OCI-LY7 (cell line): ENCODE results near the gene HSF2BP. TPM values are rescaled to one million over a fixed set of nuclear protein-coding genes. Genes with fewer than 3 reads are reported as not detected.

Experiments
- BruUV-seq: library from RNA; stranded (reverse); fragments of 400-500 nt; replicated peaks from 2 replicates; lab custom pipeline; 2021; lab: Mats Ljungman, UMichigan
- CTCF ChIA-PET: fragments of 300-600 bp; sonication (Branson Sonifier 250); formaldehyde crosslinking; loops from one replicate; lab custom pipeline; 2022; ENCODE audit warnings: antibody characterized with exemption; ENCODE audit not compliant: unreplicated experiment; lab: Charles Lee
- POLR2A ChIA-PET: fragments of 300-600 bp; sonication (Branson Sonifier 250); formaldehyde crosslinking; loops from one replicate; lab custom pipeline; 2022; ENCODE audit warnings: antibody characterized with exemption; lab: Charles Lee
- DNase-seq: peaks from one replicate; pipeline ENCODE4 v3.0.0-alpha.2; 2015; ENCODE audit warnings: low spot score
- H2AFZ ChIP-seq: fragments of 200-600 bp; sonication (generic), shearing (Covaris generic); 2 replicates; pipeline ENCODE4 v1.6.1; 2014; ENCODE audit warnings: mild to moderate bottlenecking, antibody characterized with exemption, low read length, moderate library complexity
- H3K27ac ChIP-seq: fragments of 200-600 bp; sonication (generic); 2 replicates; pipeline ENCODE4 v1.5.1; 2014; ENCODE audit warnings: mixed run types, low read depth, mild to moderate bottlenecking, moderate library complexity, low read length, inconsistent platforms; ENCODE audit not compliant: poor library complexity, severe bottlenecking
- H3K36me3 ChIP-seq: fragments of 200-600 bp; sonication (generic); 2 replicates; pipeline ENCODE4 v1.6.1; 2014; ENCODE audit warnings: mild to moderate bottlenecking, antibody characterized with exemption, low read length, moderate library complexity, mixed read lengths; ENCODE audit not compliant: insufficient read depth
- H3K4me1 ChIP-seq: fragments of 200-600 bp; sonication (generic); 2 replicates; pipeline ENCODE4 v1.5.1; 2014; ENCODE audit warnings: mild to moderate bottlenecking, low read length; ENCODE audit not compliant: insufficient read depth, poor library complexity, severe bottlenecking
- H3K4me2 ChIP-seq: fragments of 200-600 bp; sonication (generic); 2 replicates; pipeline ENCODE4 v1.6.1; 2014; ENCODE audit warnings: mild to moderate bottlenecking, low read length
- H3K4me3 ChIP-seq: fragments of 200-600 bp; sonication (generic); 2 replicates; pipeline ENCODE4 v1.5.1; 2014; ENCODE audit warnings: mild to moderate bottlenecking, low read depth, low read length; ENCODE audit not compliant: poor library complexity, severe bottlenecking
- H3K79me2 ChIP-seq: fragments of 200-600 bp; sonication (generic); 2 replicates; pipeline ENCODE4 v1.6.1; 2016; ENCODE audit warnings: low read depth, mild to moderate bottlenecking, low read length, moderate library complexity, mixed read lengths; ENCODE audit not compliant: insufficient read depth
- H3K9me2 ChIP-seq: fragments of 200-600 bp; sonication (generic); 2 replicates; pipeline ENCODE4 v1.6.1; 2016; ENCODE audit warnings: mild to moderate bottlenecking, low read length, mixed read lengths; ENCODE audit not compliant: insufficient read depth
- H3K9me3 ChIP-seq: fragments of 200-600 bp; sonication (generic); 2 replicates; pipeline ENCODE4 v1.6.1; 2014; ENCODE audit warnings: mild to moderate bottlenecking, mixed run types, low read length, mixed read lengths
- H4K20me1 ChIP-seq: fragments of 200-600 bp; sonication (generic); 2 replicates; pipeline ENCODE4 v1.6.1; 2014; ENCODE audit warnings: mild to moderate bottlenecking, antibody characterized with exemption, low read length, moderate library complexity, mixed read lengths; ENCODE audit not compliant: insufficient read depth
- CTCF ChIP-seq: fragments of 200-600 bp; sonication (generic); conservative IDR thresholded peaks from 2 replicates; pipeline ENCODE4 v1.5.1; 2014; ENCODE audit warnings: mild to moderate bottlenecking, antibody characterized with exemption, low read length, moderate library complexity, mixed read lengths
- EZH2phosphoT487 ChIP-seq: fragments of 200-600 bp; sonication (generic); IDR thresholded peaks from 2 replicates; pipeline ENCODE4 v1.6.1; 2018; ENCODE audit warnings: low read depth, borderline replicate concordance, mild to moderate bottlenecking, mixed run types, antibody characterized with exemption, low read length, moderate library complexity, mixed read lengths
- intact Hi-C: fragments of 100-400 bp; cut with micrococcal nuclease; formaldehyde crosslinking; loops from one replicate; pipeline ENCODE4 v1.10.0; 2022; ENCODE audit not compliant: unreplicated experiment
- total RNA-seq, 2 experiments: library from RNA; depleted of rRNA in 1 of 2; stranded (reverse); fragments of >200 nt in 1 of 2; shearing (Covaris generic) in 1 of 2; gene quantifications; 2 replicates each; pipeline ENCODE4 v1.2.3, GENCODE V29; 2014 to 2022

HSF2BP gene
- total RNA-seq, 2 experiments from 2014 or later: 3.5 to 5.1 TPM

- Histone ChIP-seq H3K27ac (no peak overlapping the region), H3K4me2 (no peak overlapping the region), H3K4me1 (no peaks in the 10 kb centered on the region), H3K9me2 (no peaks in the 10 kb centered on the region), H3K36me3 (no peaks in the 10 kb centered on the region), H4K20me1 (no peaks in the 10 kb centered on the region), H3K79me2 (no peaks in the 10 kb centered on the region), H2AFZ (no peak overlapping the region), H3K4me3 (no peak overlapping the region), H3K9me3 (no peaks in the 10 kb centered on the region)
- DNase-seq: no peak
- intact Hi-C loops: no loop called here
- ChIA-PET POLR2A (interaction anchor here (0.6 kb wide), 1 partner anchor 920 kb away, joined by 3 read pairs; no protein-coding TSS in a partner anchor), CTCF (no interaction called here)
- TF ChIP-seq CTCF (no peak), EZH2phosphoT487 (no peak)
- no TSS peak for BruUV-seq
Observed at GRCh38 chr21:43588957-43589356, 70.3 kb downstream of the HSF2BP start.

GRCh38 chr21:43585924-43586413 is 73.3 kb downstream of the HSF2BP start:
- Histone ChIP-seq H3K9me3 (no peaks in the 10 kb centered on the region), H3K27ac (no peak overlapping the region), H3K4me2 (no peak overlapping the region), H3K36me3 (no peaks in the 10 kb centered on the region), H4K20me1 (no peaks in the 10 kb centered on the region), H3K4me1 (no peaks in the 10 kb centered on the region), H2AFZ (no peak overlapping the region), H3K79me2 (no peaks in the 10 kb centered on the region), H3K4me3 (no peak overlapping the region), H3K9me2 (no peaks in the 10 kb centered on the region)
- BruUV-seq: no TSS peak
- no peak for DNase-seq
- intact Hi-C loops: no loop called here
- ChIA-PET CTCF (no interaction called here), POLR2A (no interaction called here)
- TF ChIP-seq CTCF (no peak), EZH2phosphoT487 (no peak)

- Histone ChIP-seq H3K9me2 (no peaks in the 10 kb centered on the region), H3K36me3 (no peaks in the 10 kb centered on the region), H3K4me2 (no peak overlapping the region), H3K4me1 (no peaks in the 10 kb centered on the region), H2AFZ (no peak overlapping the region), H3K9me3 (no peaks in the 10 kb centered on the region), H3K79me2 (no peaks in the 10 kb centered on the region), H3K27ac (no peak overlapping the region), H4K20me1 (no peaks in the 10 kb centered on the region), H3K4me3 (no peak overlapping the region)
- no TSS peak for BruUV-seq
- intact Hi-C loops: no loop called here
- CTCF ChIA-PET: no interaction called here
- DNase-seq: no peak
- POLR2A ChIA-PET: no interaction called here
- TF ChIP-seq EZH2phosphoT487: no peak
- TF ChIP-seq CTCF: no peak
Observed at GRCh38 chr21:43585514-43585913, 73.8 kb downstream of the HSF2BP start.
